Spleen (tissue), 11 donors: ENCODE measurements around the gene DBT. TPM values are rescaled to one million over a fixed set of nuclear protein-coding genes. Genes with fewer than 3 reads are reported as not detected.
"Not testable (repeated sequence)": the region's sequence is repeated elsewhere in the genome, so short reads cannot be mapped to it uniquely, and the experiment has no call there.

Experiments
- DNase-seq: peaks from one replicate; pipeline ENCODE4 v3.0.0-alpha.2; 2020
- H3K27ac ChIP-seq, 8 donors: fragments of 200-600 bp; sonication (generic) in 7 of 8; 1 replicate in 4 of 8; 2 replicates in 4 of 8; pipeline versions ENCODE4 v1.5.0 to v1.8.0; 2016 to 2021; ENCODE audit warnings: inconsistent platforms in 4 of 8, mild to moderate bottlenecking in 4 of 8, moderate library complexity in 1 of 8
- H3K27me3 ChIP-seq, 7 donors: fragments of 200-600 bp; sonication (generic) in 6 of 7; replicated peaks in 1 of 7; 1 replicate in 4 of 7; 2 replicates in 3 of 7; pipeline versions ENCODE4 v1.5.0 to v1.8.0; 2016 to 2021; ENCODE audit warnings: inconsistent platforms in 3 of 7, mild to moderate bottlenecking in 1 of 7
- H3K36me3 ChIP-seq, 6 donors: fragments of 200-600 bp; sonication (generic) in 5 of 6; 1 replicate in 4 of 6; 2 replicates in 2 of 6; pipeline versions ENCODE4 v1.5.0 to v1.8.0; 2016 to 2021; ENCODE audit warnings: inconsistent platforms in 2 of 6
- H3K4me1 ChIP-seq, 6 donors: fragments of 200-600 bp; sonication (generic) in 5 of 6; 1 replicate in 3 of 6; 2 replicates in 3 of 6; pipeline versions ENCODE4 v1.5.0 to v1.8.0; 2016 to 2021; ENCODE audit warnings: inconsistent platforms in 3 of 6
- H3K4me3 ChIP-seq, 8 donors: fragments of 200-600 bp; sonication (generic) in 7 of 8; 1 replicate in 4 of 8; 2 replicates in 4 of 8; pipeline versions ENCODE4 v1.5.0 to v1.8.0; 2016 to 2021; ENCODE audit warnings: inconsistent platforms in 4 of 8, mild to moderate bottlenecking in 4 of 8, moderate library complexity in 2 of 8
- H3K9me3 ChIP-seq, 8 donors: fragments of 200-600 bp; sonication (generic) in 7 of 8; 1 replicate in 4 of 8; 2 replicates in 4 of 8; pipeline versions ENCODE4 v1.5.0 to v1.8.0; 2016 to 2021; ENCODE audit warnings: inconsistent platforms in 4 of 8
- CTCF ChIP-seq, 11 experiments: fragments of 200-600 bp in 7 of 11; fragments of 450-650 bp in 4 of 11; sonication (generic) in 4 of 11; IDR thresholded peaks in 8 of 11; conservative IDR thresholded peaks in 3 of 11; 1 replicate in 7 of 11; 2 replicates in 4 of 11; pipeline versions ENCODE4 v1.4.0 to v1.8.0; 2016 to 2021; ENCODE audit warnings: antibody characterized with exemption in 11 of 11, inconsistent platforms in 4 of 11, mild to moderate bottlenecking in 1 of 11
- POLR2A ChIP-seq, 3 donors: fragments of 450-650 bp; IDR thresholded peaks; one replicate each; pipeline ENCODE4 v1.5.1; 2017; ENCODE audit warnings: antibody characterized with exemption in 3 of 3, mild to moderate bottlenecking in 1 of 3
- POLR2AphosphoS5 ChIP-seq, 3 donors: sonication (generic); formaldehyde crosslinking; IDR thresholded peaks; one replicate each; pipeline ENCODE4 v1.5.1; 2017; ENCODE audit warnings: antibody characterized with exemption in 3 of 3
- WGBS, 5 donors: extraction: QIAGEN DNeasy Blood & Tissue Kit in 3 of 5; methylation state at CpG; one replicate each; pipeline versions ENCODE4 v1.1.5 to v1.1.7; 2013 to 2018; 5-methylcytosine and 5-hydroxymethylcytosine counted together
- intact Hi-C: fragments of 100-400 bp; cut with DNase I; formaldehyde crosslinking; loops from one replicate; pipeline ENCODE4 v1.15.0; 2023; ENCODE audit warnings: low total_unique reads
- polyA plus RNA-seq, 3 donors: library from polyadenylated mRNA; stranded (reverse); fragments of 200-250 nt; gene quantifications; one replicate each; pipeline ENCODE4 v1.2.1, GENCODE V29; 2013
- total RNA-seq, 7 donors: library from RNA; depleted of rRNA in 3 of 7; stranded (reverse); fragments of >200 nt in 3 of 7; fragmentation: NEBNext Ultra II Directional in 4 of 7; extraction: Animal tissue kit (Norgen Biotek cat#: 25700) in 4 of 7; gene quantifications; one replicate each; pipeline versions ENCODE4 v1.1.0 to v1.2.1, GENCODE V29; 2016 to 2021
- donor health status: healthy with polysubstance abuse.
- donor health status: DM: no; HTN: no; CAD: no; lungs with moderate emphysema.
- donor health status: DM: no; HTN: no; CAD: no.
- donor health status: Bipolar disorder and iron deficiency.
- donor health status: healthy.
- donor health status: DM: no; HTN: no; CAD: no.
- donor health status: DM: yes; HTN: yes; CAD: no.

Gene DBT
- total and polyA plus RNA-seq, 10 donors, result 1.8 to 13.4 (median 6.8) TPM

DNA sequence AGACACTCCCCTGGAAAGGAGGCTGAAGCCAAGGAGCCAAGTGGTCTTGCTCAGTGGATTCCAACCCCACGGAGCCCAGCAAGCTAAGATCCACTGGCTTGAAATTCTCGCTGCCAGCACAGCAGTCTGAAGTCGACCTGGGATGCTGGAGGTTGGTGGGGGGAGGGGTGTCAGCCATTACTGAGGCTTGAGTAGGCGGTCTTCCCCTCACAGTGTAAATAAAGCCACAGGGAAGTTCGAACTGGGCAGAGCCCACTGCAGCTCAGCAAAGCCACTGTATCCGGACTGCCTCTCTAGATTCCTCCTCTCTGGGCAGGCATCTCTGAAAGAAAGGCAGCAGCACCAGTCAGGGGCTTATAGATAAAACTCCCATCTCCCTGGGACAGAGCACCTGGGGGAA, 49.6 kb downstream of the DBT start:
- intact Hi-C loops, H3K27ac ChIP-seq, H3K4me3 ChIP-seq, DNase-seq, H3K4me1 ChIP-seq, H3K27me3 ChIP-seq: not testable (repeated sequence)
- WGBS, 5 donors, result 82 to 94% (median 88%) methylated on average over 3 to 6 of the region's 6 CpGs
- Histone ChIP-seq H3K36me3 (peaks cover under 1 to 99% (median 54%) of the 10 kb centered on the region in 6 donors), H3K9me3 (peaks cover 0 to 10% (median 7%) of the 10 kb centered on the region in 8 donors)

DNA sequence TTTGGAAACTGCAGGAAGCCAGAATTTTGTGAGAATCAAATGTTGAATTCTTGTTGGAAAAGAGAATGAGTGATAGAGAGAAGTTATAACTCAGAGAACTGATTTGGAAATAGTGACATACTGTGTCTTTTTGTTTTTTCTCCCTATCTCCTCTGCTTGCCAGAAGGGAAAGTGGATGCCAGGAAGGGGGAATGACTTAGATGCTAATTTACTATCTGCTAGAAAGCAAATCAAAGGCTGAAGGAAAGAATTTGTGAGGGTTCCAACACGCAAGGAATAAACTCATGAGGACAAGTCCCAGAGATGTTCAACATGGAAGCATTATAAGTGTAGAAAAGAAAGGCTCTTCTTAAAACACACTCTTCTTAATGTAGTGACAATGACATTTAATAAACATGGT, 51.0 kb downstream of the DBT start:
- Histone ChIP-seq H3K4me1 (no peaks in the 10 kb centered on the region), H3K27ac (no peak overlapping the region), H3K36me3 (peaks cover 0 to 99% (median 50%) of the 10 kb centered on the region in 6 donors), H3K4me3 (no peak overlapping the region), H3K27me3 (no peaks in the 10 kb centered on the region), H3K9me3 (peaks cover 0 to 5% (median 0%) of the 10 kb centered on the region in 8 donors)
- WGBS, 5 donors, result 94 to 100% (median 97%) methylated on average over 1 of the region's 1 CpG
- no peak for TF ChIP-seq CTCF (IDR thresholded peaks at IDR 0.05 in 8 of 11, conservative IDR thresholded peaks at IDR 0.05 in 3 of 11)
- no peak for TF ChIP-seq POLR2AphosphoS5 (IDR thresholded peaks at IDR 0.05)
- TF ChIP-seq POLR2A (IDR thresholded peaks at IDR 0.05), result no peak
- DNase-seq, result no peak
- intact Hi-C loops, result no loop called here

GRCh38 chr1:100188617-100189016, 61.0 kb downstream of the DBT start:
- no peak overlapping the region for H3K4me3 ChIP-seq
- peaks cover 0 to 12% (median 0%) of the 10 kb centered on the region in 6 donors for H3K4me1 ChIP-seq
- no peaks in the 10 kb centered on the region for H3K9me3 ChIP-seq
- TF ChIP-seq POLR2AphosphoS5 (IDR thresholded peaks at IDR 0.05) (no peak), POLR2A (IDR thresholded peaks at IDR 0.05) (no peak), CTCF (IDR thresholded peaks at IDR 0.05 in 8 of 11, conservative IDR thresholded peaks at IDR 0.05 in 3 of 11) (no peak)
- intact Hi-C loops, result no loop called here
- no peak for DNase-seq
- peaks cover 0 to 39% (median 3%) of the 10 kb centered on the region in 6 donors for H3K36me3 ChIP-seq
- H3K27ac ChIP-seq, result no peak overlapping the region
- no peaks in the 10 kb centered on the region for H3K27me3 ChIP-seq
- WGBS, 5 donors, result 59 to 72% (median 65%) methylated on average over 3 of the region's 3 CpGs

DNA sequence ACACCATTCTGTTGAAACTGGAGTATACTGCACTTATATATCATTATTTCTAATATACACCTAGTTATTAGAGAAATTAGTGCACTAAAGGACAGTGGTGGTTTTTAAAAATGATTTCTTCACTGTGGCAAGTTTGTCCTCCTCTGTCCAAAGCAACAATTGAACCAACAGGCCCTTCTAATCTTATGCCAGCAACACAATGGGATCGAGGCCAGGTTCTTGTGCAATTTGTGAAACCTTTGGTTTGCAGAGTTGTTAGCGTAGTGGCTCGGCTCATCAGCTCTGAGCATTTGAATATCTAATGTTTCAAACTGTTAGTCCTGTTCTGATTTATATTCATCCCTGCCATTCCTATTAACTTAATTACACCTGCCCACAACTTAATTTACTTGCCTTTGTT, 61.7 kb downstream of the DBT start:
- H3K9me3 ChIP-seq, result no peaks in the 10 kb centered on the region
- no peak overlapping the region for H3K27ac ChIP-seq
- H3K36me3 ChIP-seq, result peaks cover 0 to 32% (median 0%) of the 10 kb centered on the region in 6 donors
- H3K4me1 ChIP-seq, result peaks cover 0 to 12% (median 0%) of the 10 kb centered on the region in 6 donors
- no peak overlapping the region for H3K4me3 ChIP-seq
- 55 to 74% (median 67%) methylated on average over 3 of the region's 3 CpGs for WGBS, 5 donors
- intact Hi-C loops, result no loop called here
- DNase-seq, result no peak
- no peak for TF ChIP-seq POLR2A (IDR thresholded peaks at IDR 0.05)
- no peaks in the 10 kb centered on the region for H3K27me3 ChIP-seq

GRCh38 chr1:100184536-100184935, 65.1 kb downstream of the DBT start:
- intact Hi-C loops, result no loop called here
- peaks cover 0 to 12% (median 0%) of the 10 kb centered on the region in 6 donors for H3K4me1 ChIP-seq
- H3K9me3 ChIP-seq, result no peaks in the 10 kb centered on the region
- no peaks in the 10 kb centered on the region for H3K27me3 ChIP-seq
- TF ChIP-seq CTCF (IDR thresholded peaks at IDR 0.05 in 8 of 11, conservative IDR thresholded peaks at IDR 0.05 in 3 of 11) (no peak), POLR2AphosphoS5 (IDR thresholded peaks at IDR 0.05) (no peak), POLR2A (IDR thresholded peaks at IDR 0.05) (no peak)
- no peak overlapping the region for H3K4me3 ChIP-seq
- H3K36me3 ChIP-seq, result peaks cover 0 to 8% (median 0%) of the 10 kb centered on the region in 6 donors
- DNase-seq, result no peak
- H3K27ac ChIP-seq, result peak overlapping the region in 1 of 8 donors; percentile 25
- WGBS, 5 donors, result 19 to 39% (median 29%) methylated on average over 1 of the region's 1 CpG
